HepG2 (cell line): ENCODE measurements around the gene S100A16. TPM values are rescaled to one million over a fixed set of nuclear protein-coding genes. Genes with fewer than 3 reads are reported as not detected.
A peak's percentile ranks its signal among the peaks of the same experiment; 100 is the strongest.

Source experiments
- ASH2L ChIP-seq: fragments of 300-600, 200-600 bp; sonication (generic); IDR thresholded peaks from 2 replicates; pipeline ENCODE4 v1.7.0; 2017; ENCODE audit warnings: low read depth, mild to moderate bottlenecking, moderate library complexity, mixed read lengths, low read length; ENCODE audit not compliant: insufficient read length
- DR1 ChIP-seq: sonication (generic); formaldehyde crosslinking; IDR thresholded peaks from 2 replicates; pipeline ENCODE4 v1.8.0; 2021; ENCODE audit warnings: mild to moderate bottlenecking, missing genetic modification reagents, inconsistent platforms
- FOXC1 ChIP-seq: sonication (generic); formaldehyde crosslinking; IDR thresholded peaks from 2 replicates; pipeline ENCODE4 v1.8.0; 2022; ENCODE audit warnings: mild to moderate bottlenecking, missing genetic modification reagents, borderline replicate concordance
- GATA4 ChIP-seq: sonication (generic); IDR thresholded peaks from 2 replicates; pipeline ENCODE4 v1.6.1; 2016; ENCODE audit warnings: antibody characterized with exemption, low read depth, borderline replicate concordance
- HDAC2 ChIP-seq: sonication (generic); formaldehyde crosslinking; IDR thresholded peaks from 2 replicates; pipeline ENCODE4 v1.4.0; 2020; ENCODE audit warnings: missing genetic modification reagents
- HNRNPK ChIP-seq: fragments of 200-400 bp; formaldehyde crosslinking; IDR thresholded peaks from 2 replicates; pipeline ENCODE4 v1.6.1; 2018; ENCODE audit warnings: low read length, low read depth, moderate library complexity, mild to moderate bottlenecking; ENCODE audit not compliant: poor library complexity, severe bottlenecking
- HOXD1 ChIP-seq: sonication (generic); formaldehyde crosslinking; IDR thresholded peaks from 2 replicates; pipeline ENCODE4 v1.5.0; 2020; ENCODE audit warnings: missing genetic modification reagents
- ISL2 ChIP-seq: sonication (generic); formaldehyde crosslinking; IDR thresholded peaks from 2 replicates; pipeline ENCODE4 v1.5.0; 2020; ENCODE audit warnings: missing genetic modification reagents
- MAZ ChIP-seq, 2 experiments: sonication (generic) in 1 of 2; formaldehyde crosslinking in 1 of 2; IDR thresholded peaks; 2 replicates each; pipeline versions ENCODE4 v1.5.0 to v1.6.1; 2012 to 2020; ENCODE audit warnings: low read depth in 2 of 2, mild to moderate bottlenecking in 2 of 2, borderline replicate concordance in 1 of 2, improper control_type of control experiment in 1 of 2, low read length in 1 of 2, missing genetic modification reagents in 1 of 2, moderate library complexity in 1 of 2
- PAWR ChIP-seq: sonication (generic); formaldehyde crosslinking; IDR thresholded peaks from 2 replicates; pipeline ENCODE4 v1.4.0; 2020; ENCODE audit warnings: missing genetic modification reagents, mild to moderate bottlenecking, borderline replicate concordance
- RAD51 ChIP-seq: fragments of 450-650 bp; IDR thresholded peaks from 2 replicates; pipeline ENCODE4 v1.6.1; 2016; ENCODE audit warnings: borderline replicate concordance
- SMAD1 ChIP-seq: sonication (generic); formaldehyde crosslinking; IDR thresholded peaks from 2 replicates; pipeline ENCODE4 v1.4.0; 2020; ENCODE audit warnings: missing genetic modification reagents, low read depth, mild to moderate bottlenecking, borderline replicate concordance
- SPEN ChIP-seq: sonication (generic); formaldehyde crosslinking; IDR thresholded peaks from 2 replicates; pipeline ENCODE4 v1.5.1; 2020; ENCODE audit warnings: low read depth, mild to moderate bottlenecking, missing genetic modification reagents
- SRY ChIP-seq: sonication (generic); formaldehyde crosslinking; IDR thresholded peaks from 2 replicates; pipeline ENCODE4 v1.8.0; 2022; ENCODE audit warnings: mild to moderate bottlenecking, missing genetic modification reagents
- YEATS2 ChIP-seq: sonication (generic); formaldehyde crosslinking; IDR thresholded peaks from 2 replicates; pipeline ENCODE4 v1.4.0; 2020; ENCODE audit warnings: missing genetic modification reagents, borderline replicate concordance
- ZBTB3 ChIP-seq: sonication (generic); formaldehyde crosslinking; IDR thresholded peaks from 2 replicates; pipeline ENCODE4 v1.4.0; 2020; ENCODE audit warnings: low read depth, mild to moderate bottlenecking, moderate library complexity, missing genetic modification reagents, borderline replicate concordance
- ZNF549 ChIP-seq: sonication (generic); formaldehyde crosslinking; IDR thresholded peaks from 2 replicates; pipeline ENCODE4 v1.5.0; 2020; ENCODE audit warnings: missing genetic modification reagents
- ZNF788 ChIP-seq: sonication (generic); formaldehyde crosslinking; IDR thresholded peaks from 2 replicates; pipeline ENCODE4 v1.5.0; 2020; ENCODE audit warnings: mild to moderate bottlenecking, missing genetic modification reagents, borderline replicate concordance
- polyA plus RNA-seq, 8 experiments: library from polyadenylated mRNA; depleted of rRNA in 3 of 8; stranded (reverse) in 7 of 8; unstranded in 1 of 8; fragments of >200 nt; fragmentation: Illumina TruSeq in 4 of 8; extraction: Trizol in 4 of 8; gene quantifications; 2 replicates each; pipeline versions ENCODE4 v1.2.1 to v1.2.3, GENCODE V29; 2011 to 2016; ENCODE audit warnings: low read depth in 4 of 8, missing spikeins in 1 of 8, mixed read lengths in 1 of 8; ENCODE audit not compliant: insufficient read depth in 1 of 8
- total RNA-seq, 5 experiments: library from RNA; depleted of rRNA; stranded (reverse); fragments of >200 nt; fragmentation: Illumina TruSeq; extraction: Trizol; gene quantifications; 2 replicates each; pipeline ENCODE4 v1.2.3, GENCODE V29; 2016; ENCODE audit warnings: low read depth in 1 of 5
- TF ChIP-seq, protein P1 (sequence below), 2 experiments: sonication (generic) in 1 of 2; formaldehyde crosslinking in 1 of 2; IDR thresholded peaks; 2 replicates each; pipeline versions ENCODE4 v1.6.1 to v1.9.0; 2014 to 2022; ENCODE audit warnings: antibody characterized with exemption in 1 of 2, borderline replicate concordance in 1 of 2, inconsistent platforms in 1 of 2, low read depth in 1 of 2, missing genetic modification reagents in 1 of 2
- TF ChIP-seq, protein P2 (sequence below): sonication (generic); formaldehyde crosslinking; IDR thresholded peaks from 2 replicates; pipeline ENCODE4 v1.4.0; 2020; ENCODE audit warnings: missing genetic modification reagents
- TF ChIP-seq, protein P3 (sequence below): sonication (generic); formaldehyde crosslinking; IDR thresholded peaks from 2 replicates; pipeline ENCODE4 v1.5.0; 2020; ENCODE audit warnings: missing genetic modification reagents, mild to moderate bottlenecking, borderline replicate concordance

Gene S100A16
- total and polyA plus RNA-seq, 2 of the 13 experiments (the other 11 are each of a cell fraction or from before 2014, with no cell fraction given) = 46.0 to 195 TPM

DNA sequence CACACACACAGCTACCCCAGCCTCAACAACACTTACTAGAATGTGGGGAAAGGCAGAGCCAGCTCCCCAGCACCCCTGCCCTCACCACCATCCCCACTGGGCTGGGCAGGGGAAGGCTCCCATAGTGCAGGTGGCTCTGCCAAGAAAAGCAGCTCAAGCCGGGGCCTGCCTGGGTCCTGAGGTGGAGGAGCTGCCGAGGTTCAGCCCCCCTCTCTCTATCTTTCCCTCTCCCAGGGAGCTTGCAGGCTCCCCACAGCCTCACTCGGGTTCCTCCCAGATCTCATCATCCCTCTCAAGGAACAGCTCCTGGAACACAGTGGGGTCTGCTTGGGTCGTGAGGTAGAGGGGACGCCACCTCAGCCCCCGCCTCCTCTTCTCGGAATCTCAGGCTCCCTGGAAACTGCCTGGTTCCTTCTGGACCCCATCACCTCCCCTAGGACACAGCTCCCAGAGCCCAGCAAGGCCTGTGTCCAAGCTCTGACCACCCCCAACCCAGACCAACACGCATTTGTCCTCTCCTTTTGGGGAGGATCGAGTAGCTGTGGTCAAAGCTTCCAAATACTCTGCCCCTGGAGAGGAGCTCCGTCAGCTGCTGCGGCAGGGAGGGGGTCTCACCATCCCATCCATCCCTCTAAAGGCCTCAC is 704 bp downstream of the S100A16 start (continued):
- TF ChIP-seq, protein P1, sequence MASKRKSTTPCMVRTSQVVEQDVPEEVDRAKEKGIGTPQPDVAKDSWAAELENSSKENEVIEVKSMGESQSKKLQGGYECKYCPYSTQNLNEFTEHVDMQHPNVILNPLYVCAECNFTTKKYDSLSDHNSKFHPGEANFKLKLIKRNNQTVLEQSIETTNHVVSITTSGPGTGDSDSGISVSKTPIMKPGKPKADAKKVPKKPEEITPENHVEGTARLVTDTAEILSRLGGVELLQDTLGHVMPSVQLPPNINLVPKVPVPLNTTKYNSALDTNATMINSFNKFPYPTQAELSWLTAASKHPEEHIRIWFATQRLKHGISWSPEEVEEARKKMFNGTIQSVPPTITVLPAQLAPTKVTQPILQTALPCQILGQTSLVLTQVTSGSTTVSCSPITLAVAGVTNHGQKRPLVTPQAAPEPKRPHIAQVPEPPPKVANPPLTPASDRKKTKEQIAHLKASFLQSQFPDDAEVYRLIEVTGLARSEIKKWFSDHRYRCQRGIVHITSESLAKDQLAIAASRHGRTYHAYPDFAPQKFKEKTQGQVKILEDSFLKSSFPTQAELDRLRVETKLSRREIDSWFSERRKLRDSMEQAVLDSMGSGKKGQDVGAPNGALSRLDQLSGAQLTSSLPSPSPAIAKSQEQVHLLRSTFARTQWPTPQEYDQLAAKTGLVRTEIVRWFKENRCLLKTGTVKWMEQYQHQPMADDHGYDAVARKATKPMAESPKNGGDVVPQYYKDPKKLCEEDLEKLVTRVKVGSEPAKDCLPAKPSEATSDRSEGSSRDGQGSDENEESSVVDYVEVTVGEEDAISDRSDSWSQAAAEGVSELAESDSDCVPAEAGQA (IDR thresholded peaks at IDR 0.05; ENCODE audit: low read depth) = no peak
- TF ChIP-seq, protein P1 (CRISPR knock-in tag; IDR thresholded peaks at IDR 0.05; ENCODE audit: borderline replicate concordance) = no peak
- TF ChIP-seq DR1 (no peak), SRY (CRISPR knock-in tag) (no peak), GATA4 (0 out of 2 replicates have a peak, but pooled peaks have one; percentile 19), HDAC2 (CRISPR knock-in tag) (no peak), SPEN (no peak), ASH2L (no peak), HNRNPK (no peak), RAD51 (no peak), YEATS2 (CRISPR knock-in tag) (no peak), SMAD1 (CRISPR knock-in tag) (0 out of 2 replicates have a peak, but pooled peaks have one; percentile 11), ZNF549 (CRISPR knock-in tag) (no peak), PAWR (no peak), FOXC1 (CRISPR knock-in tag) (peak; percentile 28; the same call in 1 of the 2 replicates), ISL2 (CRISPR knock-in tag) (no peak), MAZ (IDR thresholded peaks at IDR 0.05; ENCODE audit: borderline replicate concordance, low read depth, low read length) (no peak), MAZ (CRISPR knock-in tag; IDR thresholded peaks at IDR 0.05; ENCODE audit: low read depth) (no peak; the same call in 1 of the 2 replicates), ZBTB3 (CRISPR knock-in tag) (no peak), HOXD1 (CRISPR knock-in tag) (no peak), ZNF788 (CRISPR knock-in tag) (peak; percentile 23; the same call in 1 of the 2 replicates)
- TF ChIP-seq, protein P2, sequence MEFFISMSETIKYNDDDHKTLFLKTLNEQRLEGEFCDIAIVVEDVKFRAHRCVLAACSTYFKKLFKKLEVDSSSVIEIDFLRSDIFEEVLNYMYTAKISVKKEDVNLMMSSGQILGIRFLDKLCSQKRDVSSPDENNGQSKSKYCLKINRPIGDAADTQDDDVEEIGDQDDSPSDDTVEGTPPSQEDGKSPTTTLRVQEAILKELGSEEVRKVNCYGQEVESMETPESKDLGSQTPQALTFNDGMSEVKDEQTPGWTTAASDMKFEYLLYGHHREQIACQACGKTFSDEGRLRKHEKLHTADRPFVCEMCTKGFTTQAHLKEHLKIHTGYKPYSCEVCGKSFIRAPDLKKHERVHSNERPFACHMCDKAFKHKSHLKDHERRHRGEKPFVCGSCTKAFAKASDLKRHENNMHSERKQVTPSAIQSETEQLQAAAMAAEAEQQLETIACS (CRISPR knock-in tag) = no peak
- TF ChIP-seq, protein P3, sequence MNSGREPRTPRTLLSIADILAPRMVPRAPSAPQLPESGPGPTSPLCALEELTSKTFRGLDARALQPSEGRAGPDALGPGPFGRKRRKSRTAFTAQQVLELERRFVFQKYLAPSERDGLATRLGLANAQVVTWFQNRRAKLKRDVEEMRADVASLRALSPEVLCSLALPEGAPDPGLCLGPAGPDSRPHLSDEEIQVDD (CRISPR knock-in tag) = 0 out of 2 replicates have a peak, but pooled peaks have one; percentile 19
